CD4-positive, CD25-positive, alpha-beta regulatory T cell (primary cell): ENCODE data around the gene RASAL2. TPM values are rescaled to one million over a fixed set of nuclear protein-coding genes. Genes with fewer than 3 reads are reported as not detected.

Experiments
- ATAC-seq, 2 donors: fragments of 150-1000 bp; cut with Tn5 transposase; one replicate each; pipeline ENCODE4 v1.10.0; 2021; ENCODE audit warnings: low read depth in 2 of 2, moderate number of reproducible peaks in 2 of 2, moderate library complexity in 1 of 2
- DNase-seq, 3 donors: peaks; one replicate each; pipeline versions ENCODE4 v3.0.0 to v3.0.0-alpha.2; 2012 to 2022; ENCODE audit warnings: mixed read lengths in 1 of 3
- H3K27ac ChIP-seq: one replicate; pipeline ENCODE4 v1.7.0; 2013; ENCODE audit warnings: mild to moderate bottlenecking, low read length; ENCODE audit not compliant: insufficient read depth, poor library complexity, severe bottlenecking
- H3K27me3 ChIP-seq: one replicate; pipeline ENCODE4 v1.7.0; 2013; ENCODE audit warnings: low read length; ENCODE audit not compliant: control insufficient read depth, insufficient read depth
- H3K36me3 ChIP-seq: one replicate; pipeline ENCODE4 v1.7.0; 2013; ENCODE audit warnings: mild to moderate bottlenecking, low read length, moderate library complexity; ENCODE audit not compliant: control insufficient read depth, insufficient read depth
- H3K4me1 ChIP-seq: 2 replicates; pipeline ENCODE4 v1.7.0; 2013; ENCODE audit warnings: mild to moderate bottlenecking, low read length; ENCODE audit not compliant: insufficient read depth, control insufficient read depth, poor library complexity, severe bottlenecking
- H3K4me3 ChIP-seq: one replicate; pipeline ENCODE4 v1.7.0; 2013; ENCODE audit warnings: low read depth, mild to moderate bottlenecking, low read length, moderate library complexity
- H3K9me3 ChIP-seq, 2 experiments: 1 replicate in 1 of 2; 2 replicates in 1 of 2; pipeline ENCODE4 v1.7.0; 2013; ENCODE audit warnings: low read length in 2 of 2, mild to moderate bottlenecking in 1 of 2, moderate library complexity in 1 of 2; ENCODE audit not compliant: control insufficient read depth in 2 of 2
- H3K27ac Mint-ChIP-seq, 3 donors: one replicate each; pipeline ENCODE4 v1.8.0; 2020 to 2022; ENCODE audit warnings: mild to moderate bottlenecking in 3 of 3, mixed read lengths in 3 of 3, moderate library complexity in 2 of 3
- H3K27me3 Mint-ChIP-seq: one replicate; pipeline ENCODE4 v1.8.0; 2022; ENCODE audit warnings: mild to moderate bottlenecking, mixed read lengths
- H3K36me3 Mint-ChIP-seq: one replicate; pipeline ENCODE4 v1.8.0; 2020; ENCODE audit warnings: mixed read lengths
- H3K4me1 Mint-ChIP-seq, 4 donors: one replicate each; pipeline ENCODE4 v1.8.0; 2020 to 2022; ENCODE audit warnings: mixed read lengths in 4 of 4, mild to moderate bottlenecking in 1 of 4
- H3K4me3 Mint-ChIP-seq, 4 donors: one replicate each; pipeline ENCODE4 v1.8.0; 2020 to 2022; ENCODE audit warnings: mild to moderate bottlenecking in 4 of 4, mixed read lengths in 4 of 4, moderate library complexity in 3 of 4
- H3K9me3 Mint-ChIP-seq, 7 donors: one replicate each; pipeline ENCODE4 v1.8.0; 2020 to 2022; ENCODE audit warnings: mixed read lengths in 7 of 7, mild to moderate bottlenecking in 3 of 7, moderate library complexity in 2 of 7
- polyA plus RNA-seq, 4 donors: library from polyadenylated mRNA; unstranded; fragments of 300-500 nt; fragmentation: Illumina TruSeq; gene quantifications; one replicate each; pipeline ENCODE4 v1.2.3, GENCODE V29; 2021
- total RNA-seq: library from RNA; stranded (reverse); gene quantifications from one replicate; pipeline ENCODE4 v1.2.3, GENCODE V29; 2022

Gene RASAL2
- total and polyA plus RNA-seq, 5 donors from 2014 or later, result not detected

- Mint-ChIP-seq H3K4me1 (no peaks in the 10 kb centered on the region), H3K9me3 (peaks cover 0 to 7% (median 0%) of the 10 kb centered on the region in 7 donors), H3K27me3 (no peaks in the 10 kb centered on the region), H3K36me3 (no peaks in the 10 kb centered on the region), H3K27ac (no peak overlapping the region), H3K4me3 (no peak overlapping the region)
- Histone ChIP-seq H3K27ac (no peak overlapping the region), H3K36me3 (no peaks in the 10 kb centered on the region), H3K4me1 (no peaks in the 10 kb centered on the region), H3K4me3 (no peak overlapping the region), H3K9me3 (no peaks in the 10 kb centered on the region), H3K27me3 (no peaks in the 10 kb centered on the region)
- DNase-seq, result no peak
- ATAC-seq, result no peak
Measured at GRCh38 chr1:178172939-178173338, 79.0 kb downstream of the RASAL2 start.

- no peaks in the 10 kb centered on the region for H3K36me3 Mint-ChIP-seq
- no peaks in the 10 kb centered on the region for H3K9me3 ChIP-seq
- ATAC-seq (no peak), DNase-seq (no peak)
- no peak overlapping the region for H3K4me3 ChIP-seq
- H3K27me3 ChIP-seq, result no peaks in the 10 kb centered on the region
- peaks cover 0 to 7% (median 0%) of the 10 kb centered on the region in 7 donors for H3K9me3 Mint-ChIP-seq
- H3K27ac ChIP-seq, result no peak overlapping the region
- no peaks in the 10 kb centered on the region for H3K27me3 Mint-ChIP-seq
- no peak overlapping the region for H3K27ac Mint-ChIP-seq
- H3K4me1 ChIP-seq, result no peaks in the 10 kb centered on the region
- no peaks in the 10 kb centered on the region for H3K4me1 Mint-ChIP-seq
- no peak overlapping the region for H3K4me3 Mint-ChIP-seq
- no peaks in the 10 kb centered on the region for H3K36me3 ChIP-seq
Measured at GRCh38 chr1:178174539-178174938, 80.6 kb downstream of the RASAL2 start.

GRCh38 chr1:178180405-178180804, 86.5 kb downstream of the RASAL2 start:
- H3K9me3 ChIP-seq, result no peaks in the 10 kb centered on the region
- Mint-ChIP-seq H3K36me3 (no peaks in the 10 kb centered on the region), H3K9me3 (peaks cover 0 to 11% (median 2%) of the 10 kb centered on the region in 7 donors), H3K4me1 (no peaks in the 10 kb centered on the region), H3K27me3 (no peaks in the 10 kb centered on the region), H3K4me3 (no peak overlapping the region), H3K27ac (no peak overlapping the region)
- no peak overlapping the region for H3K27ac ChIP-seq
- no peaks in the 10 kb centered on the region for H3K4me1 ChIP-seq
- H3K36me3 ChIP-seq, result no peaks in the 10 kb centered on the region
- DNase-seq, result no peak
- H3K27me3 ChIP-seq, result no peaks in the 10 kb centered on the region
- no peak overlapping the region for H3K4me3 ChIP-seq
- ATAC-seq, result no peak

- no peak overlapping the region for H3K4me3 ChIP-seq
- H3K4me3 Mint-ChIP-seq, result no peak overlapping the region
- peaks cover 0 to 7% (median 2%) of the 10 kb centered on the region in 7 donors for H3K9me3 Mint-ChIP-seq
- no peaks in the 10 kb centered on the region for H3K9me3 ChIP-seq
- H3K4me1 Mint-ChIP-seq, result no peaks in the 10 kb centered on the region
- ATAC-seq (no peak), DNase-seq (no peak)
- no peaks in the 10 kb centered on the region for H3K36me3 Mint-ChIP-seq
- no peaks in the 10 kb centered on the region for H3K27me3 Mint-ChIP-seq
- no peaks in the 10 kb centered on the region for H3K27me3 ChIP-seq
- no peak overlapping the region for H3K27ac ChIP-seq
- no peak overlapping the region for H3K27ac Mint-ChIP-seq
- H3K36me3 ChIP-seq, result no peaks in the 10 kb centered on the region
- H3K4me1 ChIP-seq, result no peaks in the 10 kb centered on the region
Measured at GRCh38 chr1:178183796-178184195, 89.9 kb downstream of the RASAL2 start.

- Mint-ChIP-seq H3K9me3 (peaks cover 0 to 7% (median 2%) of the 10 kb centered on the region in 7 donors), H3K27ac (no peak overlapping the region), H3K4me1 (no peaks in the 10 kb centered on the region), H3K27me3 (no peaks in the 10 kb centered on the region), H3K4me3 (no peak overlapping the region), H3K36me3 (no peaks in the 10 kb centered on the region)
- Histone ChIP-seq H3K4me3 (no peak overlapping the region), H3K4me1 (no peaks in the 10 kb centered on the region), H3K9me3 (no peaks in the 10 kb centered on the region), H3K27me3 (no peaks in the 10 kb centered on the region), H3K36me3 (no peaks in the 10 kb centered on the region), H3K27ac (no peak overlapping the region)
- DNase-seq, result no peak
- no peak for ATAC-seq
Measured at GRCh38 chr1:178188306-178188705, 94.4 kb downstream of the RASAL2 start.

GRCh38 chr1:178189814-178190213, 95.9 kb downstream of the RASAL2 start:
- Histone ChIP-seq H3K27ac (no peak overlapping the region), H3K36me3 (no peaks in the 10 kb centered on the region), H3K27me3 (no peaks in the 10 kb centered on the region), H3K9me3 (no peaks in the 10 kb centered on the region), H3K4me3 (no peak overlapping the region), H3K4me1 (no peaks in the 10 kb centered on the region)
- ATAC-seq (no peak), DNase-seq (no peak)
- H3K36me3 Mint-ChIP-seq, result no peaks in the 10 kb centered on the region
- H3K4me3 Mint-ChIP-seq, result no peak overlapping the region
- H3K27me3 Mint-ChIP-seq, result no peaks in the 10 kb centered on the region
- H3K27ac Mint-ChIP-seq, result no peak overlapping the region
- H3K9me3 Mint-ChIP-seq, result peaks cover 0 to 5% (median 2%) of the 10 kb centered on the region in 7 donors
- H3K4me1 Mint-ChIP-seq, result no peaks in the 10 kb centered on the region

GRCh38 chr1:178190881-178191280, 97.0 kb downstream of the RASAL2 start:
- no peak overlapping the region for H3K27ac ChIP-seq
- Mint-ChIP-seq H3K27me3 (no peaks in the 10 kb centered on the region), H3K4me3 (no peak overlapping the region), H3K4me1 (no peaks in the 10 kb centered on the region), H3K9me3 (peaks cover 0 to 5% (median 0%) of the 10 kb centered on the region in 7 donors), H3K27ac (no peak overlapping the region), H3K36me3 (no peaks in the 10 kb centered on the region)
- no peaks in the 10 kb centered on the region for H3K27me3 ChIP-seq
- H3K36me3 ChIP-seq, result no peaks in the 10 kb centered on the region
- ATAC-seq, result no peak
- no peak for DNase-seq
- H3K4me1 ChIP-seq, result no peaks in the 10 kb centered on the region
- H3K9me3 ChIP-seq, result no peaks in the 10 kb centered on the region
- H3K4me3 ChIP-seq, result no peak overlapping the region

GRCh38 chr1:178192686-178193085, 98.8 kb downstream of the RASAL2 start:
- Mint-ChIP-seq H3K9me3 (peaks cover 0 to 5% (median under 1%) of the 10 kb centered on the region in 7 donors), H3K27ac (no peak overlapping the region), H3K4me3 (no peak overlapping the region), H3K36me3 (no peaks in the 10 kb centered on the region), H3K27me3 (no peaks in the 10 kb centered on the region), H3K4me1 (no peaks in the 10 kb centered on the region)
- no peaks in the 10 kb centered on the region for H3K36me3 ChIP-seq
- H3K4me1 ChIP-seq, result no peaks in the 10 kb centered on the region
- H3K27ac ChIP-seq, result no peak overlapping the region
- DNase-seq (no peak), ATAC-seq (no peak)
- H3K27me3 ChIP-seq, result no peaks in the 10 kb centered on the region
- H3K9me3 ChIP-seq, result no peaks in the 10 kb centered on the region
- H3K4me3 ChIP-seq, result no peak overlapping the region
